RPMI7951 (cell line): ENCODE results near the gene ACD. TPM values are rescaled to one million over a fixed set of nuclear protein-coding genes. Genes with fewer than 3 reads are reported as not detected.
A peak's percentile ranks its signal among the peaks of the same experiment; 100 is the strongest.

Experiments used
- DNase-seq: peaks from one replicate; pipeline ENCODE4 v3.0.0-alpha.2; 2012; ENCODE audit warnings: low read depth
- total RNA-seq: library from RNA; depleted of rRNA; stranded (reverse); fragments of >200 nt; shearing (Covaris generic); gene quantifications from 2 replicates; pipeline ENCODE4 v1.2.3, GENCODE V29; 2014

Gene ACD
- total RNA-seq, 1 experiment from 2014 or later: 47.2 TPM

DNA sequence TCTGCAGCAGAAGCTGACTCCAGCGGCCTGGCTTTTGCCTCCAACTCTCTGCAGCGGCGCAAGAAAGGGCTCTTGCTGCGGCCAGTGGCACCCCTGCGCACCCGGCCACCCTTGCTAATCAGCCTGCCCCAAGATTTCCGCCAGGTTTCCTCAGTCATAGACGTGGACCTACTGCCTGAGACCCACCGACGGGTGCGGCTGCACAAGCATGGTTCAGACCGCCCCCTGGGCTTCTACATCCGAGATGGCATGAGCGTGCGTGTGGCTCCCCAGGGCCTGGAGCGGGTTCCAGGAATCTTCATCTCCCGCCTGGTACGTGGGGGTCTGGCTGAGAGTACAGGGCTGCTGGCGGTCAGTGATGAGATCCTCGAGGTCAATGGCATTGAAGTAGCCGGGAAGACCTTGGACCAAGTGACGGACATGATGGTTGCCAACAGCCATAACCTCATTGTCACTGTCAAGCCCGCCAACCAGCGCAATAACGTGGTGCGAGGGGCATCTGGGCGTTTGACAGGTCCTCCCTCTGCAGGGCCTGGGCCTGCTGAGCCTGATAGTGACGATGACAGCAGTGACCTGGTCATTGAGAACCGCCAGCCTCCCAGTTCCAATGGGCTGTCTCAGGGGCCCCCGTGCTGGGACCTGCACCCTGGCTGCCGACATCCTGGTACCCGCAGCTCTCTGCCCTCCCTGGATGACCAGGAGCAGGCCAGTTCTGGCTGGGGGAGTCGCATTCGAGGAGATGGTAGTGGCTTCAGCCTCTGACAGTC lies 2.0 kb upstream of the ACD start:
- no peak for DNase-seq

DNA sequence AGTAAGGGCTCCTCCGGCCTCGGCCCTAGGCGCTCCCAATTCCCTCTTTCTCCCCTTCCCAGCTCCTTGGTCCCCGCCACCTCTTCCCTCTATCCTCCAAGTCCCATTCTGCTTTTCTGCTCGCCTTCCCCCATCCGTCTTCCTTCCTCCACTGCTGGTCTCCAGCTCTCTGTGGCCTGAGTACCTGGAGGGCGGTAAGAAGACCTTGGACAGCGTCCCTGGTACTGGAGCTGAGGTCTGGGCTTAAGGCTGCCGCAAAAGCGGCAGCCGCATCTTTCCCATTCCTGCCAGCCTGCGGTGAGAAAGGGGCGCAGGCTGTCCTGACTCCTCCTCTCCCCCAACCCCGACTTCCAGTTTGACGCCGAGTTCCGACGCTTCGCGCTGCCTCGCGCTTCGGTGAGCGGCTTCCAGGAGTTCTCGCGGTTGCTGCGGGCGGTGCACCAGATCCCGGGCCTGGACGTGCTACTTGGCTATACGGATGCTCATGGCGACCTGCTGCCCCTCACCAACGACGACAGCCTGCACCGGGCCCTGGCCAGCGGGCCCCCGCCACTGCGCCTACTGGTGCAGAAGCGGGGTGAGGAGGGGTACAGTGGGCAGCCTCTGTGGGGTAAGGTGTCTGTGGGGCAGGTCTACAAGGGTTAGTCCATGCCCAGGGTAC lies 1.2 kb upstream of the ACD start:
- DNase-seq: no peak

DNA sequence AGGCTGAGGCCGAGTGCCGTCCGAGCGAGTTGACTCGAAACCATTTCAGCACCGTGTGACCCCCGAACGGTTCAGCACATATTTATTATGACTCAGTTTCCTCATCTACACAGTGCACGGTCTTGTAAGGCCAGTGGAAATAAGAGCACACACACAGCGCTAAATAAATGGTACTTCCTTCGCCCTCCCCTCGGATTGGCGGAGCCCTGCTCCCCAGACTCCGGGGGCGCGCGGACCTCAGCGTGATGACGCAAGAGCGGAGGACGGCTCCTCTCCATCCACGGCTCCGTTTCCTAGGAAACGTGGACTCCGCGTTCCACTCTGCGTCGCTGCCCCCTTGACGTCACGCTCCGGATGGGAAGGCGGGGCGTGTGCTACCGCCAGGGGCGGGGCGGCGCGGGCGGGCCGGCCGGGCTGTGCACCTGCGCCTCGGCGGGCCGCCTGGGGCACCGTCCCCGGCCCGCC lies 536 bp upstream of the ACD start, which contains the start of gene PARD6A:
Gene PARD6A, plus strand, starts transcription at position 397 of the 465 bp plus-strand sequence. CDS start 79 bp downstream, outside the sequence.
- peak; percentile 96 for DNase-seq

DNA sequence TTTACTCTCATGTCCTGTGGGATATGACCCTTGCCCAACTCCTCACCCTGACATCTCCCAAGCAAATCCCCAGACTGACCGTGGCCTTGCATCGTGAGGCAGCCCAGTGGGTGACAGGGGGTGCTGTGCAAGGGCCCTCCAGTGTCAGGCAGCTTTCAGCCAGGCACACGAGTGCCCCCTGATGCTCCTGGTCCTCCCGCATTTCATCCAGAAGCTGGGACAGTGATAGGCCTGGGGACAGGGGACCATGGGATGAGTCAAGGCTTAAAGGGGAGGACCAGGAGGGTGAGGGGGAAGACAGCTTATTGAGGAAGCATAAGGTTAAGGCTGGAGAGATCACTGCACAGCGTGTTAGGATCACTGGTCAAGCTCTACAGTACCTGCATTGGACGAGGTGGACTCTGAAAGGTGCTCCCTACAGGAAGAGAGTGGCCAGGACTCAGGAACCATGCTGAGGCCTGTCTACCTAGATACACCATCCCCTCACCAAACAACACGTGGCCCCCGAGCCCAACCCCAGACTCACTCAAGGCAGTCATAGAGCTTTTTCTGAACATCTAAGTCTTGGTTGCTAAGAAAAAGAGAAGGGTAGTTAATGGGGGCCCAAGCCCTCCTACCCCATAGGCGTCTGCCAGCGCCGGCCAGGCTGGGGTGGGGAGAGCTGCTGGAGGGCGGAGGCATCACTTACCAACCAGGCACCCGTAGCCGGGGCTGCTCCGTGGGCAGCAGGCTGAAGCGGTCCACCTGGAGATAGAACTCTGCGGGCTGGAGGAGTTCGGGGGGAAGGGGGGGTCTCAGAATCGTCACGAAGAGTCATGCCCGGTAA lies 998 bp downstream of the ACD start:
- DNase-seq: no peak

DNA sequence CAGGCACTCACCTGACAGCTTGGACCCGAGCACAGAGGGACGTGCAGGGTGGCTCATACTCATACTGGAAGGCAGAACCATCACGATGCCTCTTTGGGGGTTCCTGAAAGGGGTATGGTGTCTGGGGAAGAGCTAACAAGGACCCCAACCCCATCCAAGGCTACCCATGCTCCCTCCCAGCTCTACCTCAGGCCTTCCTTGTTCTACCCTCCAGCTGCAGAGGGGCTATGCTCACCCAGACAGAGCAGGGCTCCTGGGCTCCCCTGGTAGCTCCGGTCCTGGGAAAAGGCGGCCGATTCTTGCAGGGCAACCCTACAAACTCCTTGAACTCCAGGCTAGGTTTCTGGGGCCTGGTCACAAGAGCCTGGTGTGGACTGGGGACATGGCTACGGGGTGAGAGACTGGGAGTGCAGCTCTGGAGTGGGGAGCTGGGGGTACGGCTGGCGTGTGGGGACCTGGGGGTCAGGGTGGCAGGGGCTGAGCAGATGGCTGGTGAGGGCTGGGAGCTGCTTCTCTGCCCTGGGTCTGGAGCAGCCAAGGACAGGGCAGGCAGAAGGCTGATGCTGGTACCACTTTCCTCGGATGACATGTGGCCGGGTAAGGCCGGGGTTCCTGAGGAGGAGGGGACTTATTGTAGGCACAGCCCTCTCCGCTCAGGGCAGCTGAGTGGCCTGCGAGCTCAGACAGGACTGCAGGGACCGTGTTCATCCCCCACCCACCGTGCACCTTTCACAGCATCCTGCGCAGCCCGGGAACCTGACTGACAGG lies 2.1 kb downstream of the ACD start:
- DNase-seq: no peak

DNA sequence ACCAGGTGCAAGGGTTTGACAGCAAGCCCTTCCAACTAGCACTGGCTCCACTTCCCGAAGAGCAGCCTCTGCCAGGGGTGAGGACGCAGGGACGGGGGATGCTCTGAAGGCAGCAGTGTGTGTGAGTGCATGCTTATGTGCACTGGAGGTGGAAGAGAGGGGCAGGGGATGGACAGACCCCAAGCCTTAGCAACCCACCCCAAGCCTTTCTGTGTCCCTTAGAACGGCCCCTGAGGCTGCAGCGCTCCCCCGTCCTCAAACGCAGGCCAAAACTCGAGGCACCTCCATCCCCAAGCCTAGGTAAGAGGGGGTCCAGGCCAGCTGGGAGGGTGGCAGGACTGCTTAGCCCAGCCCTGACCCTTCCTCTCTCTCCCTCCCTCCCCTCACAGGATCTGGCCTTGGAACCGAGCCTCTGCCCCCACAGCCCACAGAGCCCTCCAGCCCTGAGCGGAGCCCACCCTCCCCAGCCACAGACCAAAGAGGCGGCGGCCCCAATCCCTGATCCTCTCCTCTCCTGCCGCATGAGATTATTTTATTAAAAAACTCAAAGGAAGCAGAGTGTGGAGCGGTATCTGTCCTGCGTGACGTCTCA lies 2.9 kb downstream of the ACD start:
- no peak for DNase-seq

DNA sequence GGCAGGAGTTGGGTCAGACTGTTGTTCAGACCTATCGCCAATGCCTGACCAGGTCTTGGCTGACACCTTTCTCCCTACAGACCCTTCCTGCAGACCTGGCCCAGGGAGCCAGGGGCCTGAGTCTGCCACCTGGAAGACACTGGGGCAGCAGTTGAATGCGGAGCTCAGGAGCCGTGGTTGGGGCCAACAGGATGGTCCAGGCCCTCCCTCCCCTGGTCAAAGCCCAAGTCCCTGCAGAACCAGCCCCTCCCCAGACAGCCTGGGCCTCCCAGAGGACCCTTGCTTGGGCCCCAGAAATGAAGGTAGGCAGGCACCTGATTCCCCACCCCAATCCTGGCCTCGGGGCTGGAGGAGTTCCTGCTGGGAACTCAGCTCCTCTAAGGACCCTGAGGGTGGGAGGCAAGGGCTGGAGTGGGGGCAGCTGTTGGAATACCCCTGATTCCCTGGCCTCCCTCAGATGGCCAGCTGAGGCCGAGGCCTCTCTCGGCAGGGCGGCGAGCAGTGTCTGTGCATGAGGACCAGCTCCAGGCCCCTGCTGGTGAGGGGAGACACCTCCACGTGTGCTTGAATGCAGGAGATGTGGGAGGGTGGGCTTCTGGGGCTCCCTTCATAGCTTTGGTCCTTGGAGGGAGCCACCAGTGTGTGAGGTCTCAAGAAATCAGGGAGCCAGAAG lies 3.6 kb downstream of the ACD start:
- DNase-seq: no peak

DNA sequence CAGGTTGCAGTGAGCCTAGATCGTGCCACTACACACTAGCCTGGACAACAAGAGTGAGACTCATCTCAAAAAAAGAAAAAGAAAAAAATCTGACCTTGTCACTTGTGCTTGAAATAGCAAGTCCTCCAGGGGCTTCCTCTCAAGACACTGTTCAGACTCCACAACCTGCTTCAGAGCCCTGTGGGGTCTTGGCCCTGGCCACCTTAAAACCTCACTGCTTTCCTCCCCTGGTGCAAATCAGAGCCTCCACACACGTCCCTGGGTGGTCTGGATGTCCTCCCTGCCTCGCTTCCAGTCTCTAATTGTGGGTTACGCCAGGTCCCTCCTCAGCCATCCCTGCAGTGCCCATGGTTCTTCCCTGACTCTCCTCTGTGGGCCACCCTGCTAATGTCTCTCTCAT lies 4.7 kb downstream of the ACD start:
- no peak for DNase-seq

DNA sequence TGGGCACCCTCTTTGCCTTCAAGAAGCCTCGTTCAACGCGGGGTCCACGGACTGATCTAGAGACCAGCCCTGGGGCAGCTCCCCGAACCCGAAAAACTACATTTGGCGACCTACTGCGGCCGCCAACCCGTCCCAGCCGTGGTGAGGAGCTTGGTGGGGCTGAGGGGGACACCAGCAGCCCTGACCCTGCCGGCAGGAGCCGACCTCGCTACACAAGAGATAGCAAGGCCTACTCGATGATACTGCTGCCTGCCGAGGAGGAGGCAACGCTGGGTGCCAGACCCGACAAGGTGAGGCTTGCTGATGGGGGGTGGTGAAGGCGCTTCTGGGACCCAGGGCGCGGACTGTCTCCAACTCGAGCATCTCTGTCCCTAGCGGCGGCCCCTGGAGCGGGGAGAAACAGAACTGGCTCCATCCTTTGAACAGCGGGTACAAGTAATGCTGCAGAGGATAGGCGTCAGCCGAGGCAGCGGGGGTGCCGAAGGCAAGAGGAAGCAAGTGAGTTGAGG lies 5.6 kb downstream of the ACD start:
- no peak for DNase-seq

DNA sequence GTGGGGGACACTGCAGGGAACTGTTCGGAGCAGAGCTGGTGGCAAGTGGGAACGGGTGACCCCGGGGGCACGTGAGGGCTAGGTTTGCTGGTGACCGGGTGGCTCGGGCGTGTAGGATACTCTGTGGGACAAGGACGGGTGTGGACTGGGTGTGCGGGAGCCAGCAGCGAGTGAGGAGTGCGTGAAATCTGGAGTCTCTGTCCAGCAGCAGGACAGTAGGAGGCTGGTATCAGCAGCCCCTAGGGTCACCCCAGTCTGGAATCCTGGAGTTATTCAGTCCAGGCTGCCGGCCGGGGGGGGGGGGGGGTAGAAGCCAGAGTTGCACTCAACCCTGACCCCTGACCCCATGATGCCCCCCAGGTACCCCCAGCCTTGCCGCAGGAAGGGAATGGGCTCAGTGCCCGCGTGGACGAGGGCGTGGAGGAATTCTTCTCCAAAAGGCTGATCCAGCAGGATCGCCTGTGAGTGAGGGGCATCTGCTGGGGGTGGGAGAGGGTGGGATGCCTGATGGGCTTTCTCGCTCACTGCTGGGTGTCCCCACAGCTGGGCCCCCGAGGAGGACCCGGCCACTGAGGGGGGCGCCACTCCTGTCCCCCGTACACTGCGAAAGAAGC lies 6.2 kb downstream of the ACD start:
- DNase-seq: no peak

DNA sequence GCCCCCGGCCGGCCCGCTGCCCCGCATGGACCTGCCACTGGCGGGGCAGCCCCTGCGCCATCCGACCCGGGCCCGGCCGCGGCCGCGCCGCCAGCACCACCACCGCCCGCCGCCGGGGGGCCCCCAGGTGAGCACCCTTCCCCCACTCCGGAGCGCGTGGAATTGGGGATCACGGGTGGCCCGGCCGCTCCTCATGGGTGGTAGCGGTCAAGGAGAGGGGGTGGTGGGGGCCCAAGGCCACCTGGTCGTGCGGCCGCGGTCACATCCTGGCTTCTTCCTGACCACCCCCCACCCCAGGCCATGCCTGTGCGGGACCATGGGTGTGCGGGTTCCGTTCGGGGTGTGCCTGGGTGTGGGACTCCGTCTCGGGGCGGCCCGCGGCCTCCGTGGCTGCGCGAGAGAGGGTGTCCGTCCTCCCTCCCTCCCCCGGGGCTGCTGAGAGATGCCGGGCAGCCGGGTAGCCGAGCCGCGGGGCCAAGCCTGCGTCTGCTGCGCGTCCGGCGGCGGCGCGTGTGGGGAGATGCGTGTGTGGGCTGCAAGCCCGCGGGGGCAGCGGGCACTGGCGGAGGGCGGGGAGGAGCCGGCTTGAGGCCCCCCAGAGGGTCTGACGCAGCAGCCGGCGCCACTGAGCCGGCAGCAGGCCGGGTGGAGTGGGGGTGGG lies 6.8 kb downstream of the ACD start:
- DNase-seq: no peak

DNA sequence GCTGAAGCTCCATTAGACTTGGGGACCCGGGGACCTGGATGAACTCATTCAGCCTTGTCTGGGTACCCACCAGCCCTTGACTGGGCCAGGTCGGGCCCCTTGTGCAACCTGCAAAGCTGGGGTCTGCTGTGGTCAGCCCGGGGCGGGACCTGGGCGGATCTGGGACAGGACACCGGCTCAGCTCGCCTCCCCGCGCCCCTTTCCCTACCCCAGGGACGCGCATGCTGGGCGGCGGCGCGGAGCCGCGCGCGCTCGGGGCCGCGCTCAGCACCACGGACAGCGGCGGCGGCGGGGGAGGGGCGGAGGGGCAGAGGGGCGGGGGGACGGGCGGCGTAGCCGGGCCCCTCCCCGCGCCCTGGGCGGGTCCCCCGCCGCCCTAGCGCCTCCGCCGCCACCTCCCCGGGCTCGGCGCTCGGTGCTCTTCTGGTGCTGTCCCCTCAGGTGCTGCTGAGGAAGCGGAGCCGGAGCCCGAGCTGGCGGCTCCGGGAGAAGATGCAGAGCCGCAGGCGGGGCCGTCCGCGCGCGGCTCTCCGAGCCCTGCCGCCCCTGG lies 7.4 kb downstream of the ACD start:
- no peak for DNase-seq

DNA sequence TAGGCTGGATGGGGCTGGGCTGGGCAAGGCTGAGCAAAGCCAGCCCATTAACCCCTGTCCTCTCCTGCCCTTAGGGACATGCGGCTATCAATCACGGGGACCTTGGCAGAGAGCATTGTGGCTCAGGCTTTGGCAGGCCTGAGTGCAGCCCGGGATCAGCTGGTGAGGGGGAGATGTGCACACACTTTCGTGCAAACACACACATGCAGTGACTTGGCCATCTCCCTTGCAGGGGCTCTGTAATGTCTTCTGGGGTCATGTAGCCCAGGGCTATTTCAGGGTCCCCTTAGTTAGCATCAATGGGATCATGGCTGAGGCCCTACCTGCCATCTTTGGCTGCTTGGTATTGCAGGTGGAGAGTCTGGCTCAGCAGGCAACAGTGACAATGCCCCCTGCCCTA lies 8.2 kb downstream of the ACD start:
- DNase-seq: no peak

DNA sequence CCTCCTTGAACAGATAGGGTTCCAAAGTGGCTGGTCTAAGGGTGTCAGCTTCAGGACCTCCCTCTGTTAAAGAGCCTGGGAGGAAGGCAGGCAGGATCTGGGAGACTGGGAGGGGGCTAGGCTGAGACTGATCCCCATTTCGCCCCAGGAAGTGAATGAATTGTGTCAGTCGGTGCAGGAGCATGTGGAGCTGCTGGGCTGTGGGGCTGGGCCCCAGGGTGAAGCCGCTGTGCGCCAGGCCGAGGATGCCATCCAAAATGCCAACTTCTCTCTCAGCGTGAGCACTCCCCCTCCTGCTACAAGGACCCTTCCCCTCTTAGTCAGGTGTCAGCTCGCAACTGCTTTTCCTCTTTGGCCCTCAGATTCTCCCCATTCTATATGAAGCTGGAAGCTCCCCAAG lies 9.0 kb downstream of the ACD start:
- no peak for DNase-seq

DNA sequence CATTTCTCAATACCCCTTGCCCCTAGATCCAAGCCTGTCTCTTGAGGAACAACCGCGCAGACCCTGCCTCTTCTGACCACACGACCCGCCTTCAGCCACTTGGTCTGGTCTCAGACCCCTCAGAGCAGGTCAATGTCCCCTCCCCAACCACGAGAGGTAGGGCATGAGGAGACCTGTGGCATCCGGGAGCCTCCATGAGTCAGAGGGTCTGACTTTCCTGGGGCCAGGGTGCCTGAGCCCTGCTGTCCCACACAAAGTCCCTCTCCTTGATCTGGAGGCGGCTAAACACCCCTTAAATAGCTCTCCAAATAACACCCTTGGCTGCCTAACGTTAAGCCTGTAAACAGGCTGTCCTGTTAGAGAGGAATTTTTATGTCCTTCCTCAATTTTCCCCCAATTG lies 10.0 kb downstream of the ACD start:
- DNase-seq: no peak

DNA sequence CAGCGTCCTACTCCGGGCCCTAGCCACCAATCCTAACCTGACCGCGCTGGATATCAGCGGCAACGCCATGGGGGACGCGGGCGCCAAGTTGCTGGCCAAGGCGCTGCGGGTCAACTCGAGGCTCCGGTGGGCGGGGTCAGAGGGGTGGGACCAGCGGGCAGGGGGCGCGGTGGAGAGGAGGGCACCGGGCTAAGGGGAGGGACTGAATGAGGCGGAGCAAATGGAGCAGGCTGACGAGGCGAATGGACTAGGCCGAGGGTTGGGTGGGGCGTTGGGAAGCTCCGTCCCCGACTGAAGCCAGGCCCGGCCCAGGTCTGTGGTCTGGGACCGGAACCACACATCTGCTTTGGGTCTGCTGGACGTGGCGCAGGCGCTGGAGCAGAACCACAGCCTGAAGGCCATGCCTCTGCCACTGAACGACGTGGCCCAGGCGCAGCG lies 10.5 kb downstream of the ACD start:
- DNase-seq: peak; percentile 34

DNA sequence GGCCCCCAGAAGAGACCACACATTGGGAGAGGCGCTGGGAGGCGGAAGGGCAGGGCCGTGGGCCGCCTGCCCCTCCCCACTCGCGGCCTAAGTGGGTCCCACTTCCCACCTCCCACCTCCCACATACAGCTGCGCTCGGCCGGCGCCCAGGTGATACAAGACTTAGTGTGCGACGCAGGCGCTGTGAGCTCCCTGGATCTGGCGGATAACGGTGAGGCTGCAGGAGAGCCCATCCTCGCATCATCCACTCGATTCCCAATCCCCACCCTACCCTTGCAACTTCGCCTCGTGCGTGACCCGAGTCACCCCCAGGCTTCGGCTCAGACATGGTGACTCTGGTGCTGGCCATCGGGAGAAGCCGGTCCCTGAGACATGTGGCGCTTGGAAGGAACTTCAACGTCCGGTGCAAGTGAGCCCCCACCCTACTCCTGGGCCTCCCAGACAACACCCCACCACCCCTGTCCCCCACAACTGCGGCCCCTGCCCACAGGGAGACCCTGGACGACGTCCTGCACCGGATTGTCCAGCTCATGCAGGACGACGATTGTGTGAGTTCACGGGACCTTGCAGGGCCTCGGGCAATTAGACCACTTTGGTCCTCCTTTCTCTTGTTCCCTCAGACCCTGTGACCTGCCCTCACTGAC lies 11.2 kb downstream of the ACD start:
- DNase-seq: no peak

DNA sequence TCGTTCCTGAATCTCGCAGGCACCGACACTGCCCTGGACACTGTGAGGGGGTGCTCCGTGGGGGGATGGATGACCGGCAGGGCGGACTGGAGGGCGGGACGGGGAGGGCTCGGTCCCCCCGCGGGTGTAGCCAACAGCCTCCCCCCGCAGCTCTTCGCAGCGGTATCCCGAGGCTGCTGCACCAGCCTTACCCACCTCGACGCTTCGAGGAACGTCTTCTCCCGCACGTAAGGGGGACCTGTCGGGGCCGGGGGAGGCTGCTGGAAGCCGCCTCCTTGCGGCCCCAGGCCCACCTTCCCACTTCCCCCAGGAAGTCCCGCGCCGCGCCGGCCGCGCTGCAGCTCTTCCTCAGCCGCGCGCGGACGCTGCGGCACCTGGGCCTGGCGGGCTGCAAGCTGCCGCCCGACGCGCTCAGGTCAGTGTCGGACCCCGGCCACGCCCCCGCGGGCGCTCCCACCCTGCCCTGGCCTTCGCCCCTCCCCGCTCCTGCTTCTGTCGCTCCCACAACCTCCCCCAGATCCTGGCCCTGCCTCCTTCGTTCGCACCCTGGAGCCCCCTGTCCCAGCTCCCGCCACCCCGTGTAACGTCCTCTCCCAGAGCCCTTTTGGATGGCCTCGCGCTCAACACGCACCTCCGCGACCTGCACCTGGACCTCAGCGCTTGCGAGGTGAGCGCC lies 11.8 kb downstream of the ACD start:
- DNase-seq: no peak
